Endothelial cell of umbilical vein (primary cell): ENCODE data around the gene UBE2Q1.

ENCODE experiments used
- CTCF ChIP-seq, 2 donors: IDR thresholded peaks; 1 replicate in 1 of 2; 2 replicates in 1 of 2; pipeline ENCODE4 v1.5.1; 2011; ENCODE audit warnings: low read length in 2 of 2, mild to moderate bottlenecking in 2 of 2, moderate library complexity in 2 of 2, control low read depth in 1 of 2, inconsistent platforms in 1 of 2, low read depth in 1 of 2; ENCODE audit not compliant: insufficient read depth in 1 of 2; ENCODE audit errors: extremely low read depth in 1 of 2
- POLR2A ChIP-seq: IDR thresholded peaks from 2 replicates; pipeline ENCODE4 v1.6.1; 2012; ENCODE audit warnings: low read depth, mild to moderate bottlenecking, control low read depth, low read length

GRCh38 chr1:154556422-154556821, 2.0 kb downstream of the UBE2Q1 start:
- TF ChIP-seq CTCF (IDR thresholded peaks at IDR 0.05; ENCODE audit: extremely low read depth in 1 of 2, insufficient read depth in 1 of 2, low read depth in 1 of 2, low read length in 2 of 2) (no peak), POLR2A (no peak)
